ENCODE data around the gene GSS. TPM values are rescaled to one million over a fixed set of nuclear protein-coding genes. Genes with fewer than 3 reads are reported as not detected.

The GSS gene
- total and polyA plus RNA-seq, 3 donors from 2014 or later = 52.8 to 87.9 (median 79.3) TPM

DNA sequence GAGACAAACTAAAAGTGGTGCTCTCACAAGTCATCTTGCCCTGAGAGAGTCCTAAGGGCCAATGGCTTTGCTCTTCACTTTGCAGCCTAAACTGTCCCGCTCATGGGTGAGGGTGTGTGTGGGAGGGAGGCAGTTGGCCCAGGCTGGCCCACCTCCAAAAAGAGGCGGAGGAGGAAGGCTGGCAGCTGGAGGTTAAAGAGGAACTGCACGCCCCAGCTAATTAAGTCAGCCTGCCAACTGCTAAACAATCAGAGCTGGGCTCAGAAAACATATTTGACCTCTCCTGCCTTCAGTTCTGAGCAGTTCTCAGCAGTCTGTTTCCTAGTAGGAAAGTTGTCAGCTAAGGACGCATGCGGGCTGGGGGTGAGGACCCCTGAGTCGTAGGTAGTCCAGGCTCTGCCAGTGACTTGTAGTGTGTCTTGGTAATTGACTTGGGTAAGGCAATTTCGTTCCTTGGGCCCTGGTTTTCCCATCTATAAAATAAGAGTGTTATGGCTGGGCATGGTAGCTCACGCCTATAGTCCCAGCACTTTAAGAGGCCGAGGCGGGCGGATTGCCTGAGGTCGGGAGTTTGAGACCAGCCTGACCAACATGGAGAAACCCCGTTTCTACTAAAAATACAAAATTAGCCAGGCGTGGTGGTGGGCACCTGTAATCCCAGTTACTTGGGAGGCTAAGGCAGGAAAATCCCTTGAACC lies 17.0 kb downstream of the GSS start:
- peak; percentile 83 for DNase-seq
- Histone ChIP-seq H3K36me3 (ENCODE audit: low read depth, missing control alignments) (no peaks in the 10 kb centered on the region), H3K27ac (peak overlapping the region in 1 of 2 donors; percentile 69), H3K9me3 (no peaks in the 10 kb centered on the region), H3K4me3 (no peak overlapping the region), H3K4me1 (peaks cover 13% of the 10 kb centered on the region), H3K27me3 (no peaks in the 10 kb centered on the region)
- no peak for TF ChIP-seq POLR2A (IDR thresholded peaks at IDR 0.05)
- TF ChIP-seq, protein P1, sequence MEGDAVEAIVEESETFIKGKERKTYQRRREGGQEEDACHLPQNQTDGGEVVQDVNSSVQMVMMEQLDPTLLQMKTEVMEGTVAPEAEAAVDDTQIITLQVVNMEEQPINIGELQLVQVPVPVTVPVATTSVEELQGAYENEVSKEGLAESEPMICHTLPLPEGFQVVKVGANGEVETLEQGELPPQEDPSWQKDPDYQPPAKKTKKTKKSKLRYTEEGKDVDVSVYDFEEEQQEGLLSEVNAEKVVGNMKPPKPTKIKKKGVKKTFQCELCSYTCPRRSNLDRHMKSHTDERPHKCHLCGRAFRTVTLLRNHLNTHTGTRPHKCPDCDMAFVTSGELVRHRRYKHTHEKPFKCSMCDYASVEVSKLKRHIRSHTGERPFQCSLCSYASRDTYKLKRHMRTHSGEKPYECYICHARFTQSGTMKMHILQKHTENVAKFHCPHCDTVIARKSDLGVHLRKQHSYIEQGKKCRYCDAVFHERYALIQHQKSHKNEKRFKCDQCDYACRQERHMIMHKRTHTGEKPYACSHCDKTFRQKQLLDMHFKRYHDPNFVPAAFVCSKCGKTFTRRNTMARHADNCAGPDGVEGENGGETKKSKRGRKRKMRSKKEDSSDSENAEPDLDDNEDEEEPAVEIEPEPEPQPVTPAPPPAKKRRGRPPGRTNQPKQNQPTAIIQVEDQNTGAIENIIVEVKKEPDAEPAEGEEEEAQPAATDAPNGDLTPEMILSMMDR (IDR thresholded peaks at IDR 0.05) = no peak
- intact Hi-C loops (cut with DNase I; ENCODE audit: low total_unique reads) = no loop called here
- WGBS, 2 donors = 74% methylated on average over 14 of the region's 14 CpGs

DNA sequence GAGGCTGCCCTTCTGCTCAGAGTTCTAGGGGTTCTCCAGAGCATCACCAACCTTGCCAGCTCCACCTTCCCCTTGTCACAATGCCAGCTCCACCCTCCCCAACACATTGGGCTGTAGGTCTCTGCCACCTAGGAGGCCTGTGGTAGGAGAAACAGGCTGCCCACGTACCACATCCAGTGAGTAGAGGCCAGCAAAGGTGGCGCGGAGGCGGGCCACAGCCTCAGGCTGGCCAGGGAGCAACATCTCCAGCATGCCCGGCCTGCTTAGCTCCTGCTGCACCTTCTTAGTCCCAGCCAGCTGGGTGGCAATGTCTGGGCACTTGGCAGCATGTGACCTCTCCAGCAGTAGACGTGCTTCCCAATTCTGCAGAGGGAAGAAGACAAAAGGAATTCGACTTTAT lies 23.8 kb downstream of the GSS start:
- intact Hi-C loops (cut with DNase I; ENCODE audit: low total_unique reads) = no loop called here
- Histone ChIP-seq H3K36me3 (ENCODE audit: low read depth, missing control alignments) (no peaks in the 10 kb centered on the region), H3K27me3 (no peaks in the 10 kb centered on the region), H3K4me3 (no peak overlapping the region), H3K9me3 (no peaks in the 10 kb centered on the region), H3K4me1 (no peaks in the 10 kb centered on the region), H3K27ac (no peak overlapping the region)
- no peak for DNase-seq
- whole genome bisulfite sequencing, 2 donors = 88 to 94% methylated on average over 4 to 7 of the region's 7 CpGs
- TF ChIP-seq, protein P1 (IDR thresholded peaks at IDR 0.05) = no peak
- no peak for TF ChIP-seq POLR2A (IDR thresholded peaks at IDR 0.05)

DNA sequence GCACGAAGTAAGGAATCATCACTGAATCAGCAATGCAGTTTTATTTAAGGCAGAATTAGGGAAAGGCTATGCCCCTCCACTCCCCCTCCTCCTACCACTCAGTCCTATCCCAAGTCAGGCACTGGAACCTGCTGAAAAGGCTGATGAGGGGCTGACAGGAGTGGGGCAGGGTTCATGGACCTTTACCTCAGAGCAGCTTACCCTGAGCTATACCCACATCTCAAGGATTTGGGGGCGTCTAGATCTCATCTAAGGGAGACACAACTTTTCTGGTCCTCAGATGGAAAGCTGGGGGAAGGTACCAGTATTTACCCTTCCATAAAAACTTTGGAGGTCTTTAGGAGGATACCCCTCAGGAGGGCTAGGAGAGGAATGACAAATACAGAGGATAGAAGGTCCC lies 27.2 kb downstream of the GSS start:
- TF ChIP-seq POLR2A (IDR thresholded peaks at IDR 0.05) = no peak
- TF ChIP-seq, protein P1 (IDR thresholded peaks at IDR 0.05) = no peak
- Histone ChIP-seq H3K4me3 (no peak overlapping the region), H3K27ac (no peak overlapping the region), H3K9me3 (no peaks in the 10 kb centered on the region), H3K27me3 (no peaks in the 10 kb centered on the region), H3K36me3 (ENCODE audit: low read depth, missing control alignments) (no peaks in the 10 kb centered on the region), H3K4me1 (no peaks in the 10 kb centered on the region)
- intact Hi-C loops (cut with DNase I; ENCODE audit: low total_unique reads) = no loop called here
- WGBS, 2 donors = 100% methylated on average over 2 of the region's 2 CpGs
- DNase-seq = no peak

DNA sequence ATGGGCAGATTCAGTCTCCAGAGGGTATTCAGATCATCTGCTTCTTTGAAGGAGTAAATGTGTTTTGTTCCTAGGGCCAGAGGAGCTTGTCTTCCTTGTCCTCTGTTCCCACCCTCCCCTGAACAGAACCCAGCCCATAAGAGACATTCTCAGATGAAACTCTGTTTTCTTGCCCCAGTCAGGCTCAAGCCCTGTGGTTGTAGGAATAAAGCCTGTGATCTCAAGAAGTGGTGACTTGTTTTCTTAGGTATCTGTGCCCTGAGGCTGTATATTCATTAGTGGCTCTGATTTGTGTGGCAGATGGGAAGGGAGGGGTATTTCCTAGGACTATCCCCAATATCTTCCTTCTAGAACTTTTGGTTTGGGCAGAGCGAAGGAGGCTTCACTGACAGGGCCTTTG lies 27.9 kb downstream of the GSS start:
- Histone ChIP-seq H3K27ac (no peak overlapping the region), H3K27me3 (no peaks in the 10 kb centered on the region), H3K36me3 (ENCODE audit: low read depth, missing control alignments) (no peaks in the 10 kb centered on the region), H3K9me3 (no peaks in the 10 kb centered on the region), H3K4me3 (no peak overlapping the region), H3K4me1 (no peaks in the 10 kb centered on the region)
- intact Hi-C loops (cut with DNase I; ENCODE audit: low total_unique reads) = no loop called here
- no peak for TF ChIP-seq POLR2A (IDR thresholded peaks at IDR 0.05)
- TF ChIP-seq, protein P1 (IDR thresholded peaks at IDR 0.05) = no peak
- no peak for DNase-seq
- WGBS, 2 donors = 100% methylated on average over 1 of the region's 1 CpG

DNA sequence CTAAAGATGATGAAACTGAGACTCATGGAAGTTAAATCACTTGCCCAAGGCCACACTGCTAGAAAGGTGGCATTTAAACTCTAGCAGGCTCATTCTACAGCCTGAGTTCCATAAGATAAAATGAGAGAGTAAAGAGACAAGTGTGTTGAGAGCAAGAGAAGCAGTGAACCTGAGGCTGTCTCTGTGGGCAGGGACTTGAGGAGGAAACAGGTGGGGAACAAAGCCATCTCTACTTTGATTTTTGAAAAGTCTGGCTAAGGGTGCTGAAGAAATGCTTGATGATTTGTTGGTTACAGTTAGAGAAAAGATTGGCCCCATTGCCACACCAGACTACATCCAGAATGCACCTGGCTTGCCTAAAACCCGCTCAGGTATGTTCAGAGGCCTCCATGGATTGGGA lies 29.0 kb downstream of the GSS start:
- Histone ChIP-seq H3K27me3 (no peaks in the 10 kb centered on the region), H3K36me3 (ENCODE audit: low read depth, missing control alignments) (no peaks in the 10 kb centered on the region), H3K9me3 (no peaks in the 10 kb centered on the region), H3K4me1 (no peaks in the 10 kb centered on the region), H3K27ac (no peak overlapping the region), H3K4me3 (no peak overlapping the region)
- intact Hi-C loops (cut with DNase I; ENCODE audit: low total_unique reads) = no loop called here
- no peak for DNase-seq
- no peak for TF ChIP-seq POLR2A (IDR thresholded peaks at IDR 0.05)
- TF ChIP-seq, protein P1 (IDR thresholded peaks at IDR 0.05) = no peak
- WGBS, 2 donors = 88 to 94% methylated on average over 1 of the region's 1 CpG

Data from testis (tissue), 3 donors.